Loucy (cell line): ENCODE measurements around the gene SHANK3.

Experiments used
- EZH2phosphoT487 ChIP-seq: fragments of 200-600 bp; IDR thresholded peaks from 2 replicates; pipeline ENCODE4 v1.6.1; 2018; ENCODE audit warnings: antibody characterized with exemption, mild to moderate bottlenecking, moderate library complexity, borderline replicate concordance
- TF ChIP-seq, protein P1 (sequence below): fragments of 200-600 bp; sonication (generic); conservative IDR thresholded peaks from 2 replicates; pipeline ENCODE4 v1.5.1; 2014; ENCODE audit warnings: mild to moderate bottlenecking, antibody characterized with exemption, low read length

DNA sequence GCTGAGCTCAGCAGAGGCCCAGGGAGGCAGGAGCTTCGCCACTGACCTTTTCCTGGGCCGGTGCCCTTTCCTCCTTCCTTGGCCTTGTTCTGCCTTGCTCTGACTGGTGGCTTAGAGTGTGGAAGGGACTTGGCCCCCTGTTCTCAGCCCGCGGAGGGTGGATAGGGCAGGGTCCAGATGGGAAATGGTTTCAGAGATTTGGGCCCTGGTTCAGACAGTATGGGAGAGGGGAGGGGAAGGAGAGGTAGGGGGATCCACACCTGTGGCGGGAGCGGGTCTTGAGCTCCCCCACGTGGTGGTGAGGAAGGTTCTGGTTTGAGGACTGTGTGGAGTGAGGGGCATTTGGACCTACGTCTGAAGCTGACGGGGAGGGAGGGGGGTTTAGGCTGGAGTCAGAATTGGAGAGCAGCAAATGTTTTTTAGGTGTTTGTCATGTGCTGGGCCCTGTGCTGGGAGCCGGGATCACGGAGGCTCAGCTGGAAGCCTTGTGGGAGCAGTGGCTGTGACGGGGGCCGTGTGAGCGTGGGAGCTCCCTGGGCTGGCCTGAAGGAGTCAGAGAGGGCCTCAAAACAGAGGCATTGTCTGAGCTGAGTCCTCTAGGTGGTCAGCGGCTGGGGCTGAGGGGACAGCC is 27.2 kb downstream of the SHANK3 start:
- TF ChIP-seq, protein P1, sequence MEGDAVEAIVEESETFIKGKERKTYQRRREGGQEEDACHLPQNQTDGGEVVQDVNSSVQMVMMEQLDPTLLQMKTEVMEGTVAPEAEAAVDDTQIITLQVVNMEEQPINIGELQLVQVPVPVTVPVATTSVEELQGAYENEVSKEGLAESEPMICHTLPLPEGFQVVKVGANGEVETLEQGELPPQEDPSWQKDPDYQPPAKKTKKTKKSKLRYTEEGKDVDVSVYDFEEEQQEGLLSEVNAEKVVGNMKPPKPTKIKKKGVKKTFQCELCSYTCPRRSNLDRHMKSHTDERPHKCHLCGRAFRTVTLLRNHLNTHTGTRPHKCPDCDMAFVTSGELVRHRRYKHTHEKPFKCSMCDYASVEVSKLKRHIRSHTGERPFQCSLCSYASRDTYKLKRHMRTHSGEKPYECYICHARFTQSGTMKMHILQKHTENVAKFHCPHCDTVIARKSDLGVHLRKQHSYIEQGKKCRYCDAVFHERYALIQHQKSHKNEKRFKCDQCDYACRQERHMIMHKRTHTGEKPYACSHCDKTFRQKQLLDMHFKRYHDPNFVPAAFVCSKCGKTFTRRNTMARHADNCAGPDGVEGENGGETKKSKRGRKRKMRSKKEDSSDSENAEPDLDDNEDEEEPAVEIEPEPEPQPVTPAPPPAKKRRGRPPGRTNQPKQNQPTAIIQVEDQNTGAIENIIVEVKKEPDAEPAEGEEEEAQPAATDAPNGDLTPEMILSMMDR, result no peak
- no peak for TF ChIP-seq EZH2phosphoT487
